Activated gamma-delta T cell treated with Interleukin-2 at 50 U/mL for 16 hours (primary cell): ENCODE data around the gene BBS1.
"Not testable (repeated sequence)": the region's sequence is repeated elsewhere in the genome, so short reads cannot be mapped to it uniquely, and the experiment has no call there.

ENCODE experiments used
- DNase-seq: peaks from one replicate; pipeline ENCODE4 v3.0.0-alpha.2; 2020

The BBS1 gene

GRCh38 chr11:66582565-66583147 lies 72.2 kb downstream of the BBS1 start:
- DNase-seq = not testable (repeated sequence)
